Breast epithelium (tissue), 4 donors: ENCODE measurements around the gene HAND2. TPM values are rescaled to one million over a fixed set of nuclear protein-coding genes. Genes with fewer than 3 reads are reported as not detected.

Experiments used
- DNase-seq, 2 donors: peaks; one replicate each; pipeline ENCODE4 v3.0.0-alpha.2; 2019; ENCODE audit warnings: low spot score in 2 of 2
- H3K27ac ChIP-seq, 2 donors: fragments of 200-600 bp; sonication (generic) in 1 of 2; one replicate each; pipeline ENCODE4 v1.5.1; 2016 to 2019; ENCODE audit warnings: mild to moderate bottlenecking in 1 of 2
- H3K27me3 ChIP-seq, 2 donors: fragments of 200-600 bp; sonication (generic) in 1 of 2; one replicate each; pipeline versions ENCODE4 v1.5.1 to v1.6.0; 2017 to 2019; ENCODE audit warnings: control low read depth in 1 of 2, mild to moderate bottlenecking in 1 of 2
- H3K36me3 ChIP-seq: fragments of 200-600 bp; one replicate; pipeline ENCODE4 v1.5.1; 2019
- H3K4me1 ChIP-seq, 2 donors: fragments of 200-600 bp; sonication (generic); one replicate each; pipeline ENCODE4 v1.5.1; 2016 to 2019; ENCODE audit warnings: control low read depth in 1 of 2
- H3K4me3 ChIP-seq, 3 donors: fragments of 200-600 bp; sonication (generic); 1 replicate in 2 of 3; 2 replicates in 1 of 3; pipeline ENCODE4 v1.5.1; 2016 to 2019; ENCODE audit warnings: mild to moderate bottlenecking in 3 of 3, moderate library complexity in 2 of 3
- H3K9me3 ChIP-seq, 2 donors: fragments of 200-600 bp; sonication (generic) in 1 of 2; one replicate each; pipeline ENCODE4 v1.5.1; 2016 to 2019; ENCODE audit warnings: control low read depth in 1 of 2
- POLR2A ChIP-seq: fragments of 450-650 bp; IDR thresholded peaks from one replicate; pipeline ENCODE4 v1.6.1; 2016; ENCODE audit warnings: antibody characterized with exemption, mild to moderate bottlenecking, moderate library complexity
- POLR2AphosphoS5 ChIP-seq, 3 donors: sonication (generic); formaldehyde crosslinking; IDR thresholded peaks; one replicate each; pipeline ENCODE4 v1.6.1; 2017; ENCODE audit warnings: antibody characterized with exemption in 3 of 3
- intact Hi-C: fragments of 100-400 bp; cut with DNase I; formaldehyde crosslinking; loops from one replicate; pipeline ENCODE4 v1.15.1; 2023; ENCODE audit warnings: low total_unique reads
- total RNA-seq, 3 donors: library from RNA; depleted of rRNA; stranded (reverse); fragments of >200 nt; gene quantifications; one replicate each; pipeline ENCODE4 v1.1.0, GENCODE V29; 2016
- TF ChIP-seq, protein P1 (sequence below), 3 donors: fragments of 450-650 bp; IDR thresholded peaks; one replicate each; pipeline ENCODE4 v1.5.1; 2016 to 2017; ENCODE audit warnings: antibody characterized with exemption in 3 of 3, mild to moderate bottlenecking in 3 of 3, moderate library complexity in 3 of 3

Gene HAND2
- total RNA-seq, 3 donors from 2014 or later: 10.5 to 29.6 (median 12.8) TPM

DNA sequence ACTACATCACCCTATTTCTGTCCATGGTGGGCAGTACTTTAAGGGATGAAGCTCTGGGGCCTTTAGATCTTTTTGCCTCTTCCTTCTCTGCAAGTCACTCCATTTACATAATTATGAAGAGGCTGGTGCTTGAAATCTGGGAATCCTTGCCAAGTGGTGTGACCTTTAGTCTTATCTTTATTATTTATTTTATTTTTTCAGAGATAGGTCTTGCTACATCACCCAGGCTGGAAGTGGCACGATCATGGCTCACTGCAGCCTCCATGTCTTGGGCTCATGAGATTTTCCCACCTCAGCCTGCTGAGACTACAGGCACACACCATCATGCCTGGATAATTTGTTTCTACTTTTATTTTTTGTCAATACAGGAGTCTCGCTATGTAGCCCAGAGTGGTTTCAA lies 34.4 kb upstream of the HAND2 start:
- H3K27ac ChIP-seq: no peak overlapping the region

DNA sequence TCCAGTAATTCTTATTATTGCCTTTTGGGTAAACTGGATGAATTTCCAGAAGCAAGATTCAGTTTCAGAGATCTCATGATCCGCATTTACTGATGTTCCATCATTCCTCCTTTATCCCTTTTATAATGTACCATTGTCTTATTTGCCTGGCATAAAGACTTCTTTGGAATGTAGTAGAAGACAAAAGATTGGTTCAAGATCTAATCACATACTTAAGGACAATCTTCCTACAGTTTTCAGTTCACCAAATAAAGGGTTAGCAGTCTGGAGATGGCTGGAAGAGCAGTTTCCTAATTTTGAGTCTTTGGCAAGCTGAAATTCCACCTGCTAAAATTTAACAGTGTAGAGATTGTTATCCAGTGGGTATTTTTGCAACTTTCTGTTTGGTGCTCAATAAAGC lies 30.9 kb upstream of the HAND2 start:
- no peak overlapping the region for H3K27ac ChIP-seq
- H3K9me3 ChIP-seq: no peaks in the 10 kb centered on the region
- intact Hi-C loops: no loop called here
- H3K36me3 ChIP-seq: no peaks in the 10 kb centered on the region
- H3K4me3 ChIP-seq: no peak overlapping the region
- TF ChIP-seq POLR2A (no peak), POLR2AphosphoS5 (IDR thresholded peaks at IDR 0.05) (no peak)
- TF ChIP-seq, protein P1, sequence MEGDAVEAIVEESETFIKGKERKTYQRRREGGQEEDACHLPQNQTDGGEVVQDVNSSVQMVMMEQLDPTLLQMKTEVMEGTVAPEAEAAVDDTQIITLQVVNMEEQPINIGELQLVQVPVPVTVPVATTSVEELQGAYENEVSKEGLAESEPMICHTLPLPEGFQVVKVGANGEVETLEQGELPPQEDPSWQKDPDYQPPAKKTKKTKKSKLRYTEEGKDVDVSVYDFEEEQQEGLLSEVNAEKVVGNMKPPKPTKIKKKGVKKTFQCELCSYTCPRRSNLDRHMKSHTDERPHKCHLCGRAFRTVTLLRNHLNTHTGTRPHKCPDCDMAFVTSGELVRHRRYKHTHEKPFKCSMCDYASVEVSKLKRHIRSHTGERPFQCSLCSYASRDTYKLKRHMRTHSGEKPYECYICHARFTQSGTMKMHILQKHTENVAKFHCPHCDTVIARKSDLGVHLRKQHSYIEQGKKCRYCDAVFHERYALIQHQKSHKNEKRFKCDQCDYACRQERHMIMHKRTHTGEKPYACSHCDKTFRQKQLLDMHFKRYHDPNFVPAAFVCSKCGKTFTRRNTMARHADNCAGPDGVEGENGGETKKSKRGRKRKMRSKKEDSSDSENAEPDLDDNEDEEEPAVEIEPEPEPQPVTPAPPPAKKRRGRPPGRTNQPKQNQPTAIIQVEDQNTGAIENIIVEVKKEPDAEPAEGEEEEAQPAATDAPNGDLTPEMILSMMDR (IDR thresholded peaks at IDR 0.05): no peak
- no peak for DNase-seq
- H3K4me1 ChIP-seq: no peaks in the 10 kb centered on the region
- H3K27me3 ChIP-seq: no peaks in the 10 kb centered on the region

More for the DNA sequence above, 34.4 kb upstream of the HAND2 start:
- Histone ChIP-seq H3K27me3 (no peaks in the 10 kb centered on the region), H3K9me3 (no peaks in the 10 kb centered on the region), H3K36me3 (no peaks in the 10 kb centered on the region), H3K4me1 (no peaks in the 10 kb centered on the region), H3K4me3 (no peak overlapping the region)
- TF ChIP-seq POLR2A: no peak
- TF ChIP-seq, protein P1 (IDR thresholded peaks at IDR 0.05): no peak
- no peak for TF ChIP-seq POLR2AphosphoS5 (IDR thresholded peaks at IDR 0.05)
- intact Hi-C loops: no loop called here
- DNase-seq: no peak

DNA sequence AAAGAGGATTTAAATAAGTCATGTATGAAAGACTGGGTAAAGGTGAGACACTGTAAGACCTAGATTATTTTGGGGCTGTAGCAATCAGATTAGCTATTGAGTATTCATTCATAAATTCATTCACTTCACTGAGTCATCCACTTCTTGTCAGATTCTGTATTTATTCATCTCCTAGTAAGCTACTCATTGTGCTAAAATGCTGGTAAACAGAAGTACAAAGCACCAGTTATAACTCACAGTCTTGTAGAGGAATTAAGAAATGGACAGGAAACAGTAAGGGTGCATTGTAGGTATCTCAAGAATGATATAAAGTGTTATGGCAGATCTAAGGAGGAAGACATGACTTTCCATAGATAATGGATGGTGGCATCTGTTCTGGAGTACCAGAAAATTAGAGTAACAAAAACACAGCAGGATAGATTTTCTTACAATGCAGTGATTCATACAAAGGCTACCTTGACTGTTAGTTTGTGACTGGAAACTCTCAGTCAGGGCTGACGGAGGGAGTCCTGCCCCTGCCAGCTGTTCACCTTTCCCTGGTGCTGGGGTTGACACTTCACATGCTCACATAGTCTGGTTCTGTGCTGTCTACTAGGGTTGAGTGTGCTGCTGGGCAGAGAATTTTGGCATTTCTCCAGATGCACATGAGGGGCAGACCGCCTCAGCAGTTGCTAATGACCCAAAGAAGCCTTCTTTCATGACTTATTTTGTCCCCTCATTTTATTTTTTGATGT lies 26.5 kb upstream of the HAND2 start:
- DNase-seq: no peak
- H3K4me3 ChIP-seq: no peak overlapping the region
- no peaks in the 10 kb centered on the region for H3K9me3 ChIP-seq
- no peaks in the 10 kb centered on the region for H3K27me3 ChIP-seq
- no peak for TF ChIP-seq POLR2AphosphoS5 (IDR thresholded peaks at IDR 0.05)
- TF ChIP-seq POLR2A: no peak
- TF ChIP-seq, protein P1 (IDR thresholded peaks at IDR 0.05): no peak
- no peaks in the 10 kb centered on the region for H3K36me3 ChIP-seq
- intact Hi-C loops: no loop called here
- no peak overlapping the region for H3K27ac ChIP-seq
- no peaks in the 10 kb centered on the region for H3K4me1 ChIP-seq

DNA sequence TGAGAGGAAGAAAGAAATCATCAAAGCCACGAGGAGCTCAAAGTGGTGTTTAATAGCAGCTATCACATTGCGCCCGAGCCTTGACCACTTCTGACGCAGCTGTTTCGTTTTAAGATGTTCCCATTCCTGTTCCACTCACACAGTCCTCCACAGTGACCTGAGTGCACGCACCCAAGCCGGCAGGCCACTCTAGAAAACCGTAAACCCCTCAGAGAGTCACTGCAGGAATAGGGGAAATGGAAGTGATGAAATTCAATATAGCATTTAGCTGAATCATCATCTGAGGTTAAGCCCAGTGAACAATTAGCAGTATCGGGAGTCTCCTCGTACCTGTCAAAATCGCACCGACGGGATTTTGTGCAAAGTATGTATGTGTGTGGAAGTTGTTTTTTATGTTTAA lies 17.9 kb upstream of the HAND2 start:
- DNase-seq: no peak
- Histone ChIP-seq H3K4me1 (no peaks in the 10 kb centered on the region), H3K36me3 (no peaks in the 10 kb centered on the region), H3K9me3 (no peaks in the 10 kb centered on the region), H3K4me3 (no peak overlapping the region), H3K27me3 (peaks cover 0 to 9% of the 10 kb centered on the region in 2 donors), H3K27ac (no peak overlapping the region)
- intact Hi-C loops: no loop called here
- TF ChIP-seq POLR2A (no peak), POLR2AphosphoS5 (IDR thresholded peaks at IDR 0.05) (no peak)
- TF ChIP-seq, protein P1 (IDR thresholded peaks at IDR 0.05): no peak

DNA sequence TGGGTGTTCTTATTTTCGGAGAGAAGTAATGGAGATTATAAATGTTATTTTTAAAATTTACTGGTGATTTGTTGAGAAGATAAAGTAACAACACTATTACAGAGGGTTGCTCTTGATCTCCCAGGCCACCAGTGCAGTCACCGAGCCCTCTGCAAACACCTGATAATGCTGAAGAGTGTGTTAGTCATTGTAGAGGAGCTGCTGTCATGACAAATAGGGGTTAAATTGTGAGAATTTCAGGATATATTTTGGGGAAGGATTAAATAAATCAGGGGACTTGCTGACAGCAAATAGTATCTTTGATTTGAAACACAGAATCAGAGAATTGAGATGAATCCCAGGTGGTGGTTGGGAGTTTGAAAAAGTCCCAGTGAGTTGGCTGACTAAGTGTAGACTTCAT lies 16.7 kb upstream of the HAND2 start:
- no peak for DNase-seq
- TF ChIP-seq, protein P1 (IDR thresholded peaks at IDR 0.05): no peak
- TF ChIP-seq POLR2AphosphoS5 (IDR thresholded peaks at IDR 0.05) (no peak), POLR2A (no peak)
- Histone ChIP-seq H3K27me3 (peaks cover 0 to 9% of the 10 kb centered on the region in 2 donors), H3K4me3 (no peak overlapping the region), H3K9me3 (no peaks in the 10 kb centered on the region), H3K36me3 (no peaks in the 10 kb centered on the region), H3K4me1 (no peaks in the 10 kb centered on the region), H3K27ac (no peak overlapping the region)
- intact Hi-C loops: no loop called here
